GM18498 (cell line): ENCODE measurements around the gene QSOX1.

Experiments
- ATAC-seq: cut with Tn5 transposase; IDR thresholded peaks from one replicate; pipeline ENCODE4 v1.9.1; 2021; ENCODE audit warnings: mild to moderate bottlenecking, moderate library complexity; ENCODE audit not compliant: unreplicated experiment

Gene QSOX1

GRCh38 chr1:180248731-180249681 lies 94.3 kb downstream of the QSOX1 start:
- no peak for ATAC-seq

- ATAC-seq, result no peak
Observed at GRCh38 chr1:180249725-180250498, 95.2 kb downstream of the QSOX1 start.

GRCh38 chr1:180250499-180250770 lies 95.8 kb downstream of the QSOX1 start:
- ATAC-seq, result no peak

DNA sequence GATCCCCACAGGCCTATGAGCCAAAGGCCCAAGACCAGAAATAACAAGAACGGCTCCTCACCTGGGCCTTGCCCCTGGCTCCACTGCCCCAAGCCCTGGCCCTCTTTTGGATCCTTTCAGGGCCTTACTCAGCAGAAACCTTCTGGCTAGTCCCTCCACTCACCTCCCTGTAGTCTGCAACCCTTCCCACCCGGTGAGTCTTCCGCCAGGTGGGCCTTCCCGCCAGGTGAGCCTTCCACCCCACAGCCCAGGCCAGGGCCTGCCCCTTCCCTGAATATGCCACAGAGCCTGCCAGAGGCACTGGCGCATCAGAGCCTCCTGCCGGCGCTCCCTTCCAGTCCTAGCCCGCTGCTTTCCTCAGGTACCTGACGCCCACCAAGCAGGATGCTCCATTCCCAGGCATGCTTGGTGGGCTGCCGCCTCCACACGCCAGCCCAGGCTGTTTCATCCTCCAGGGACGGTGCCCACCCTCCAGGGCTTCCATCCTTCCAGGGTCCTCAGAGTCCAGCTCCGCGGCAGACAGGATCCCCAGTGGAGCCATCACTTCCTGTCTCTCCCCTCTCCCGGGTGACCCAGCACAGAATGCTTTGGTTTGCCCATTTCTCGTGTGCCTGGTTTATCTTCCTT lies 96.3 kb downstream of the QSOX1 start:
- no peak for ATAC-seq

DNA sequence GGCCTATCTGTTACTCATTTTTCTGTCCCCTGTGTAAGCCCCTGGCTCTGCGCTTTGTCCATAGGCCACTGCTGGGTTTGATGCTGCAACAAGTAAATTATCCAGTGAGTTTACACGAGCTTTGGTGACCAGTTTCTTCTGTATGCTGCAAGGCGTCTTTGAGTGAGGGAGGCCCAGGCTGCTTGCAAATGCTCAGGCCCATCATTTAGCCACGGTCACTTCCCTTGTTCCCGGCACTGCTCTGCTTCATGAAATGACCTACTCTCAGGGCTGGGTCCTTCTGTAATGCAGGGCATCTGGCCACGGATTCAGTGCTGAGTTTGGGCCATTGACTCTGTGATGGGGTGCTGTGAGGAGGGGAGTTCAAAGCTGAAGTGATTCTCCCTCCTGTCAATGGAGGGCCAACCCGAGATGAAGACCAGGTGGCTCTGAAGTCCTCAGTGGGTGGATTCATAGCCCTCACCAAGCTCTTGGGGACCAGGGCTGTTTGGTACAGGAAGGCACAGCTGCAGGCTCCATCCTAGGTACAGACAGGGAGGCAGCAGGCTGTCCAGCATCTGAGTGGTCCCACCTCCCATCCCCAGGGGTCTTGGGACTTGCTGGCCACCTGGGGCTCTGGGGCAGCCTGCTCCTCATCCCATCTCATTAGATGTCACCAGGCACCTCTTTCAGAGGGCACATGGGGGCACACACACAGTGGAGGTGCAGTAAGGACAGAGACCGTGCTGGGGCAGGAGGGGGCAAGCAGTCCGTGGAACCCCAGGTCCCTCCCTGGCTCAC lies 97.0 kb downstream of the QSOX1 start:
- no peak for ATAC-seq

DNA sequence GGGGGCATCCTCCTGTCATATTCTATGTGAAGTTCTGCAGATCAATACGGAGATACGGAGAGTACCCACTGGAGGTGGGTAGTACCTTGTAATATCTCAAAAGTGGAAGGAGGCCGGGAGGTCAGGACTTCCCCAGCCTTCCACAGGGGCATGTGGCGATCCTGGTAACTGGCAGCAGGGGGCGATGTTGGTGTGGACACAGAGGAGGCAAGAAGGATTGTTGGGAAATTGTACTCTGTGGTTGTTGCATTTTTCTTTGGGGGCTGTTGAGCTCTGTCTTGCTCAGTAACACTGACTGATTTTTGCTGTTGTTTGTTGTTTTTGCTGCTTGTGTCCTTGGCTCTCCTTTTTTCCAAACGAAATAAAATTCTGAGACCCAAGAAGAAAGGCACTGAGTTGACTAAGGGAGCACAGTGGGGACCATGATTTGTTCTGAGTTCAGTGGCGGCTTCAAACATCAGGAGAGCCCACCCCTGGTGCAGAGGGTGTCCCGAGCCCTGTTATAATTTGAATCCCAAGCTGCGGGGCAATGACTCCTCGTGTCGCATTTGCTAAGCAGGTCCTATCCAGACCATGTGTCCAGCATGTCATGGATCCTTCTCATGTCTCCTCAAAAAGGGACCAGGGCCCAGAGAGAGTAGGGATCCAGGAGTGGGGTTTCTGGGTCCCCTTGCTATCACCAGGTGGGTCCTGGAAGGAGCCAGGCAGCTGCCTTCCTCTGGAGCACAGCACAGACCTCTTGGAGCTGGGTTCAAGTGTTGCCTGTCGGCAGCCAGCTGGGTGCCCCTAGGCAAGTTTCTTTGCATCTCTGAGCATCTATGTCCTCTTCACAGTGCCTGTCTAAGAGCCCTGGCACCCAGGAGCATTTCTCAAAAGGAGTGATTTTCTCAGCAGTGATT lies 98.2 kb downstream of the QSOX1 start:
- ATAC-seq, result peak; percentile 68
